ENCODE data around the gene SH3RF1.

SH3RF1 gene

DNA sequence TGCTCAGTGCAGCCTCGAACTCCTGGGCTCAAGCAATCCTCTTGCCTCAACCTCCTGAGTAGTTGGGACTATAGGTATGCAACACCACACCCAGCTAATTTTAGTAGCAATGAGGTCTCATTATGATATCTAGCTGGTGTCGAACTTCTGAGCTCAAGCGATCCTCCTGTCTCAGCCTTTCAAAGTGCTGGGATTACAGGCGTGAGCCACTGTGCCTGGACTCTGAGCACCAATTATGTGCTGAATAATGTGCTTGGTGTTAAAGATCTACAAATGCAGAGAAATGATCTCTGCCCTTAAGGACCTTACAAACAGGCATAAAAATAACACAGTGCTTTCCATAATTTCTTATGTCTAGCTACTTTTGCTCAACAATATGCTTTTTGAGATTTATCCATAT lies 131.7 kb downstream of the SH3RF1 start:
- no peak for DNase-seq (ENCODE audit: low read depth)
- H3K4me3 ChIP-seq (ENCODE audit: low read depth, low read length): no peak overlapping the region
- TF ChIP-seq, protein P1, sequence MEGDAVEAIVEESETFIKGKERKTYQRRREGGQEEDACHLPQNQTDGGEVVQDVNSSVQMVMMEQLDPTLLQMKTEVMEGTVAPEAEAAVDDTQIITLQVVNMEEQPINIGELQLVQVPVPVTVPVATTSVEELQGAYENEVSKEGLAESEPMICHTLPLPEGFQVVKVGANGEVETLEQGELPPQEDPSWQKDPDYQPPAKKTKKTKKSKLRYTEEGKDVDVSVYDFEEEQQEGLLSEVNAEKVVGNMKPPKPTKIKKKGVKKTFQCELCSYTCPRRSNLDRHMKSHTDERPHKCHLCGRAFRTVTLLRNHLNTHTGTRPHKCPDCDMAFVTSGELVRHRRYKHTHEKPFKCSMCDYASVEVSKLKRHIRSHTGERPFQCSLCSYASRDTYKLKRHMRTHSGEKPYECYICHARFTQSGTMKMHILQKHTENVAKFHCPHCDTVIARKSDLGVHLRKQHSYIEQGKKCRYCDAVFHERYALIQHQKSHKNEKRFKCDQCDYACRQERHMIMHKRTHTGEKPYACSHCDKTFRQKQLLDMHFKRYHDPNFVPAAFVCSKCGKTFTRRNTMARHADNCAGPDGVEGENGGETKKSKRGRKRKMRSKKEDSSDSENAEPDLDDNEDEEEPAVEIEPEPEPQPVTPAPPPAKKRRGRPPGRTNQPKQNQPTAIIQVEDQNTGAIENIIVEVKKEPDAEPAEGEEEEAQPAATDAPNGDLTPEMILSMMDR (IDR thresholded peaks at IDR 0.05; ENCODE audit: control insufficient read depth, extremely low read depth, insufficient read depth): no peak

DNA sequence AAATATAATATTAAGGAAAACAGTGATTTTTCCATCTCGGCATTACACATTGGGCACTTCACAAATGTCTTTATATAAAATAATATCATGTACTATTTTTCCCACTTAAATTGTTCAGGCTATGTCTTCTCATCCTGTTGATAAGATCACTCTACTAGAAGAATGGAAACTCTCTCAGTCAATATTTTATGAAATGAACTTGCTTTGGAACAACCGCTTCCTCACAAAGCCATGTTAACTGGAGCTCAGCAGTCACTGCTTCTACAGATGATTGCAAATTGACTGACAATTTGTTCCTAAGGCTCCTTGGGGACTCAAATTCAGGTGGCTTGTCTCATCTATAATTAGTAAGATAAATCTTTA lies 133.2 kb downstream of the SH3RF1 start:
- H3K4me3 ChIP-seq (ENCODE audit: low read depth, low read length): no peak overlapping the region
- no peak for DNase-seq (ENCODE audit: low read depth)
- TF ChIP-seq, protein P1 (IDR thresholded peaks at IDR 0.05; ENCODE audit: control insufficient read depth, extremely low read depth, insufficient read depth): no peak

DNA sequence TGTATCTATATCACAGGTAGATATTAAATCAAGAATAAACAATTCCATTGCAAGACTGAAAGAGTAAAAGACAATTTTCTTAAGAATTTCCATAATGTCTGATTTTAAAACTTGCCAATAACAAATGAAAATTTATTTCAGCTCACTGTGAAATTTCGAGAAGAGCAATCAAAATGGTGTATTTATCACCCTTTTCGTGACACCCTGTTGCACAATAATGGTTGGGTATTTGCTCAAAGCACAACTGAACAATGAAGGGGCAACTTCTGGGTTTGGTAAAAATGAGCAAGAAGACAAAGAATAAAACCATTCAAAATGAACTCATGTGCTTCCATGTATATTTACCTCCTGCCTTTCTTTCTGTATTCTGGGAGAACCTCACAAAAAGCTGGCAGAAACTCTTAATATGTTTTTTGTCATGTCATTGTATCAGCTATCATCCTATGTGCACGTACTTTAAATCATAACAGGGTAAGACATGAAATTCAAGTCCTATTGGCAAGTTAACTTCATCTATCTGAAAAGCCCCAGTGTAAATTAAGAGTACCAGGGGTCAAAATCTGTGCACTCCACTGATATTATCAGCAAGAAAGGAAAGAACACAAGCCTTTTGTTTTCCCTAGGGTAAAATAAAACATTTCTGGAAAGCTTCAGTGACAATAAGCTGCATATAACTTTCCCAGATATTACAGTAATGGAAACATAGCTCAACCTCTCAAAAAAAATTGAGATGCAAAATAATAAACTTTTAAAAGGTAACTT lies 133.8 kb downstream of the SH3RF1 start:
- H3K4me3 ChIP-seq (ENCODE audit: low read depth, low read length): no peak overlapping the region
- no peak for DNase-seq (ENCODE audit: low read depth)
- TF ChIP-seq, protein P1 (IDR thresholded peaks at IDR 0.05; ENCODE audit: control insufficient read depth, extremely low read depth, insufficient read depth): no peak

DNA sequence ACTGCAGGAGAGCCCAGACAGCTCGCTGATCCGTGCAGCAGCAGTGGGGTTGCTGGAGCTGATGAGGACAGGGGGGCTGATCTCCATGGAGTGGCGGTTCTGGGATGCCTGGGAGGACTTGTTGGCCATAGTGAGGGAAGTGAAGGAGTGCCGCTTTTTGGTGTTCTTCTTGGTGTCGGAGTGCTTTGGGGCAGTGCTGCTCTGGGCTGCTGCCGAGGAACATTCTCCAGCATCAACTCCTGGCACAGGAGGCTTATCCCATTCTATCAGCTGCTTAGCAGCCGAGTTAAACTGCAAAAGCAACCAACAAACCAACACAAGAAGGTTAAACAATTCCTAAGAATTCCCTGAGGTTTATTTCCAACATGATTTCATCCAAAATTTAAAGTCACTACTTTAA lies 134.4 kb downstream of the SH3RF1 start:
- TF ChIP-seq, protein P1 (IDR thresholded peaks at IDR 0.05; ENCODE audit: control insufficient read depth, extremely low read depth, insufficient read depth): no peak
- no peak overlapping the region for H3K4me3 ChIP-seq (ENCODE audit: low read depth, low read length)
- no peak for DNase-seq (ENCODE audit: low read depth)

DNA sequence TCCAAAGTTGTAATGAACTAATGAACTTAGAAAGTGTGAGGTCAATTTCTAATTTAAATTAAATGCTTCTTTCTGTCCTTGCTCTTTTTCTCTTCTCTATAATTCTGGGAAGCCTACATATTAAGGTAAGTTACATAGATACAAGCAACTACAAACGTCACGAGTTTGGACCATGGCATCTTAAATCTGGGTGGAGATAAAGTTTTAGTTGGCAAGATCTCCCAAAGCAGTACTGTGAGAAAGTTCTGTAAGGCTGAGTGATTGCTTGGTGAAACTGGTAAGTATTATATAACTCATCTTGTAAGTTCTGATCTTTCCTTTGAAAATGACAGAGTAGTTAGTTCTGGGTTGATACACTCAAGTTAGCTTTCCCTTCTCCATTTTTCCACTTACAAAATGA lies 135.0 kb downstream of the SH3RF1 start:
- no peak for DNase-seq (ENCODE audit: low read depth)
- no peak overlapping the region for H3K4me3 ChIP-seq (ENCODE audit: low read depth, low read length)
- TF ChIP-seq, protein P1 (IDR thresholded peaks at IDR 0.05; ENCODE audit: control insufficient read depth, extremely low read depth, insufficient read depth): no peak

DNA sequence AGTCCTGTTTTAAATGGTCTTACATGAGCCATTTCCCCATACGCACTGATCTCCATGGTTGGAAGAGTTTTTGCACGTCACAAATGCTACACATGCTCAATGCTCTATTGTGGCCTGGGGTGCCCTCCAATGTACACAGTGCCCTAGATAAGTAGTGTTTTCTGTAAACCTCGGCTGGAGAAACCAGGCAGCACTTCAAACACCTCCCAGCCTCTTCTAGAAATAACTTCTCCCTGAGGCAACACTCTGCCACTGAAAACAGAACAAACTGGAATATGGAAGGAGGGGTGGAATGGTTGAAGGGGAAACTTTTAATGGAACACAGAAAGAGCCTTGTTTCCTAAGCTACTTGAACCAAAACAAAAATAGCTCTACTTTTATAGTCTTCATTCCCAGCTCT lies 136.8 kb downstream of the SH3RF1 start:
- no peak for DNase-seq (ENCODE audit: low read depth)
- TF ChIP-seq, protein P1 (IDR thresholded peaks at IDR 0.05; ENCODE audit: control insufficient read depth, extremely low read depth, insufficient read depth): no peak
- H3K4me3 ChIP-seq (ENCODE audit: low read depth, low read length): no peak overlapping the region

All from LNCaP clone FGC (cell line).